ENCODE measurements around the gene AKT3.

The AKT3 gene

DNA sequence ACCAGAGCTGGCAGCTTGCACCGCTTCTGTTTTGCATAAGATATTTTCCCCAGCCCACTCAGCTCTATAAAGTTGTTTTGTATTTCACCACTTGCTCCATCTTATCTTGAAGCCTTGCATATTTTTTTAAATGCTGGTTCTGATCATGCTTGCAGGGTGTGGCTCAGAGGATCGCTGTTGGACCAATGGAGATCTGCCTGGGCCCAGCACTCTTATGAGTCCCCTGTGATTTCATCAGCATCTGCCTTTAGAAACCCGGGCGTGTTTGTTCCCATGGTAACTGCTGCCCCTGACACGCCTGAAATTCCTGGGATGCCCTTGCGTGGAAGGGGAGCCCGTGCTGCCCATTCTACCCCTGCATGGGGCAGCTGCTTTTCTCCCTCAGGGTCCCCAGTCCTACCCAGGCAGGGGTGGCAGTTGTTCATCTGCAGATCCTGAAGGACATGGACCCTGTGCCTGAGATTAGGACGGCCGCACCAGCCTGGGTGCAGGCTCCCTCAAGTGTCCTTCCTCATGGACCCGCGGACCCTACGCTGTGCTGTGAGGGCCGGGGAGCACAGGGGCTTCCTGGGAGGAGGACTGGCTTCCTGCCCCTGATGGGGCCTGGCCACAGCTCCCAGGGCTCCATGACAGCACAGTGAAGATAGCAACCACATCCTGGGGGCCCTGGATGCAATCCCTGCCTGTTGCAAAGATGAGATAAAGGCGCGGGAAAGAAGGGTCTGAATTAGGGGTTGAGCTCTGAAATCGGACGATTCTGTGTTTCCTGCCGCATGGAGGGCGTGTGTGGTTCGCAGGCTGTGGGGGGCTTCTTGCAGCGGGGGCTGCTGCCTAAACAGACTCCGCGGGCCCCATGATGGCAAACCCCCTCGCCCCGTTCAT lies 367.7 kb downstream of the AKT3 start:
- no peak for DNase-seq

DNA sequence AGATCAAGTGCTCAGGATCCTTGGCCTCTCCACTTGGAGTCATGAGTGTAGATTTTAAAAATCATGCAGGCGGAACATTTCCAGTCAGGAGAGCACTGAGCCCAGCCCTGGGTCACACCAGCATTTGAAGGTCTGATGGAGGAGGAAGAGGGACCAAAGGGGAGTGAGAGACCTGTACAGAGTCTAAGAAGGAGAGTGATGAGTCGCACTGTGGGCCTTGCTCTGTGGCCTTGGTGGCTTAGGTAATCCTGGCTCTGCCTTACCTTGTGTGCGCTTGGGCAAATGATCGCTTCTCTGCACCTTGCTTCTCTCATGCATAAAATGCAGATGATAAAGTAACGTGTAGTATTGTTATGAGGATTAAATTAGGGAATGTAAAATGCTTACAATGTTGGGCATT lies 368.9 kb downstream of the AKT3 start:
- DNase-seq = no peak

DNA sequence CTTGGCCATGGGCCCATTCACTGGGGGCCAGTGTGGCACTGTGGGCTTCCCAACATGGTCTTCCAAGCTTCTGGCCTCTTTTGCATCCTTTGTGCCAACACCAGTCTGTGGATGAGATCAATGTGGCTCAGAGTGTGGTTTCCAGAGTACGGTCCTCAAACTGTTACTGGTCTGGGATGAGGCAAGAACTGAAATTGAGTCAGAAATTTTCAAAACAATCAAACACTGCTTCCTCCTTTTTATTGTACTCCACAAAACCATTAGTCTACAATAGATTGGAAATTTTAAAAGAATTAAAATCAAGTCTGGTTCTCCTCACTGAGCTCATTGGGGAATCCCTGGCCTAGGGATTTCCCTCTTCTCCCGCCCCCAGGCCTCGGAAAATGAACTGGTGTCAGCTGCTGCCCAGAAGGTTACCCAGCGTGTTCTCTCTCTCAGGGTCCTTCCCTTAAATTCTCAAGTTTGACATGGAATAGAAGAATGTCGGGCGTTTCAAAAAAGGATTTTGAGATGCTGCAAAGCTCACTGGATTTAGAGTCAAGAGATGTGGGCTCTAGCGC lies 372.2 kb downstream of the AKT3 start:
- no peak for DNase-seq

DNA sequence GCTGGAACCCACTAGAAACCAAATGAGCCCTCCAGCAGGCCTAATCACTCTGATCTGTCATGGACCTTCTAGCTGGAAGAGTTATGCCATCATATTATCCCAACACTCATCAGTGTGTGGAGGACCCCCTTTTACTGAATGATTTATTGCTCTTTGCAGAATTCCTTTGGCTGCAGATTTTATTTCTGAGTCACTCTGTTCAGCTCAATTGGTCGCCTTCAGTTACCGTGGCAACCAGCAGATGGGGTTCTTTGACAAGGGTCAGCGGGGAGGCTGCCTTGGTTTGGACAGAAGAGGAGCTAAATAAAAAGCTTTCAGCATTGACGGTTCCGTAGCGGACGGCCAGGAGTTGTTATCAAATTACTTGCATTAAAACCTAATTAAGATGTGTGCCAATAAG lies 374.1 kb downstream of the AKT3 start:
- no peak for DNase-seq

DNA sequence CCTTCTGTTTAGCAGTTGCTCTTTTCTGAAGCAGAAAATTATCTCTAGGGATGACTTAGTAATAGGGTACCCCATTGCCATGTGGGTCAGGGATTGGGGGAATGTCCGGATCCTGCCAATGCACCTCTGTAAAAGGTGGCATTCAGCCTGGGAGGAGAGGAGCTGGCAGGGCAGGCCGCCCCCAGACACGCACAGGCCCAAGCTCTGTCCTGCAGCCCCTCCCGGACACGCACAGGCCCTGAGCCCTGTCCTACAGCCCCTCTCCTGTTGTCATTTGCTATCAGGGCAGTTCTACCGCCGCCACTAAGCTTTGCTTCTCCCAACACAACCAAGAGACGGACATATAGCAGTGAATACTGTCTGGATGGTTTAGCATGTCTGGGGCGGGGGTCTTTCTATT lies 375.1 kb downstream of the AKT3 start:
- no peak for DNase-seq

DNA sequence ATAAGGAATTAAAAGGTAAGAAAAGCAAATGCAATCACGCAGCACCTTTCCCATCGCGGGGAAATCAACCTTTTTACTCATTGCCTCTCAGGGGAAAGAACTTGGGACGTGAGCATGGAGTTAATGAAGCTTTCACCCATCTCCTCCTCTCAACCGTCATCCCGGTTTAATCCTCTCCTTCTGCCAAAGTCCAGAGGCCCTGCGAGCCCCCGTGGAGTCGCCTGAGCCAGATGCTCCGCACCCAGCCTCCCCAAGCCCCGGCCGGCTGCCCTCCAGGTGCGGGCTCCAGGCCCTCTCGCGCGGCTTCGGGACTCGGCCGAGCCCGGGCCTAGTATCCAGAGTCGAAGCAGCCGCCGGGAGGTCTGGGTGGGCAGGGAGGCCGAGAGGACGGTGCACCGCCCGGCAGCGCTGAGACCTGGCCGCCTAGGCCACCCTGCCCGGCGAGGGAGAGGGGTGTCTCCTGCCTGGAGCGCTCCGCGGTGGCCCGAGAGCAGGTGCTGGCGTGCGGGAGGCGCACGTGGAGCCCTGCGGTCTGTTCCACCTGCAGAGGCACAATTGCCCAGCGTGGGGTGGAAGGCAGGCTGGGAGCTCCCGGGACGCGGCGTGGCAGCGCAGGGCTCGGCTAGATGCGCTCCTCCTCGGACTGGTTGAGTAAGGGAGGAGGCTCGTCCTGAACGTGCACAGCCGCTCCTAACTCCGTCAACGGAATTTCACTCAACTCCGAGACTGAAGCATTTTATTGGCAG lies 375.7 kb downstream of the AKT3 start:
- no peak for DNase-seq

DNA sequence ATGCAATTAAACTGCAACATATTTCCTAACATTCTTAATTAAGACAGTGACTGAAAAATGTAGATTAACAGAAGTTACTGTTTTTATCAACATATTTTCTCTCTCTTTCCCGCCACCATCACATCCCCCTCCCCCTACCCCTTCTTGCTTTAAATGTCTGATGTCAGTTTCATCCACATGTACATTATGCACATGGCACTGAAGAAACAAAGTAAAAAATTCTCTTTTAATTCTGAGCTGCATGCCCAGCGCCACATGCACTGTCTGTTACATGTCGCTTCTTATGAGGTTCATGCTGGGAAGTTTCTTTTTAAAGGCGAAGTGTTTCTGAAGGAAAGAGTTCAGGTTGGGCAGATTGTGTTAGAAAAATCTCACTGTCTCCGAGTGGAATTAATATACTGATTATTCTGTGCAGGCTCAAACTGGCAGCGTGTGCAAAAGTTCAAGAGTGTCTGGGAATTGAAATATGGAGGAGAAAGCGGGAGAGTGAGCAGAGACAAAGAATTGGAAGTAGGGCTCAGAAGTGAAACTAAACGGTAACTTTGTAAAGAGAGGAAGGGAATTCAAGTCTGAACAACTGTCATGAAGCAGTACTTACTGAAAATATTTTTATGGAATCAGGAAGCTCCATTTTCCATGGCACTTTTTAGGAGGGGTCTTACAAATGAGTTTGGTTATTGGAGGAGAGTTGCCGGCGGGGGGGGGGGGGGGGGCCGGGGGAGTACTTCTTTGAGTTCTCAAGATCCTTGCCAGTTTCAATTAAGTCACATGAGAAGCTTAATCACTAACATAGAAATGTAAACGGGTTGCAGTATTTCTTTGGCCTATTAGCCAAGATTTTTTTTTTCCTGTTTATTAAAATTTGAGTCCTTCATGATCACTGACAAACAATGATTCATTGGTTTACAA lies 376.6 kb downstream of the AKT3 start:
- no peak for DNase-seq

DNA sequence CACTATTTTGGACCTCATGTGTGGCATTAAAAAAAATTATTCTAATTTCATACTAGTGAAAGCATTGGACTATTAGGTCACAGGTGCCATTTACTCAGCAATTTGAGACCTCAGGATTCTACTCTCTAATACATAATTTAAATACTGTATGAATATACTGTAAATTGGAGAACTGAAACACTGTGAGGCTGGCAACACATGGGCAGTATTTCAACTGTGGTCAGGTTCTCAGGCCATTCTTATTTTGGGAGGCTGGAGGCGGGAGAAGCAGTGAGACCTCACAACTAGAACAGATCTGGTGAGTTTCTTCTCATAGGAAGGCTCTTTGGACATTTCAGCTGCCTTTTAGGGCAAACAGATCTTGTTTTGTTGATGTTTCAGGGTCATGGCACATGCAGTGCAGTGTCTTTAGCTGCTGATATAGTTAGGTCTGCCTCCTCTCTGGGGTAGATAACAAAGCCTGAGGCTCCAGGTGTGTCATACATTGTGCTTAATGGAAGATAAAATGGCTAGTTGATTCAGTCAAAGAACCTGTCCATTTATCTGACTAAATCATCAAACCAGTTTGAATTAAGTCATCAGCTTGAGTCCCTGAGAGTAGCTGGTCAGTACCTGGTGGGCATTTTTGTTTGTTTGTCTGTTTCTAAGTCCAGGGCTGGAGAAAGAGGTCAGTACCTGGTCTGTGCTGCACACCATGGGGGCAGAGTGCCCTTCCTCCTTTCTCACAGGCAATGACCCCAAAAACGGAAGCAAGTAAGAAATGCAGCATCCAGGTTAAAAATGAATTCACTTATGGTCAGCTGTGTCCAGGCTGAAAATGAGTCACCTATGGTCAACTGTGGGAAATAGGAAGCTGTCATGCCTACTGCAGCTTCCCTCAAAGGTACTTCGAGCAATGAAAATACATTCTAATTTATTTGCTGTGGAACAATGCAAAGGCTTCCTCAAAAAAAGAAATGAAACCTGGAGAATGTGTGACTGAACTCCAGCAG lies 378.0 kb downstream of the AKT3 start:
- no peak for DNase-seq

DNA sequence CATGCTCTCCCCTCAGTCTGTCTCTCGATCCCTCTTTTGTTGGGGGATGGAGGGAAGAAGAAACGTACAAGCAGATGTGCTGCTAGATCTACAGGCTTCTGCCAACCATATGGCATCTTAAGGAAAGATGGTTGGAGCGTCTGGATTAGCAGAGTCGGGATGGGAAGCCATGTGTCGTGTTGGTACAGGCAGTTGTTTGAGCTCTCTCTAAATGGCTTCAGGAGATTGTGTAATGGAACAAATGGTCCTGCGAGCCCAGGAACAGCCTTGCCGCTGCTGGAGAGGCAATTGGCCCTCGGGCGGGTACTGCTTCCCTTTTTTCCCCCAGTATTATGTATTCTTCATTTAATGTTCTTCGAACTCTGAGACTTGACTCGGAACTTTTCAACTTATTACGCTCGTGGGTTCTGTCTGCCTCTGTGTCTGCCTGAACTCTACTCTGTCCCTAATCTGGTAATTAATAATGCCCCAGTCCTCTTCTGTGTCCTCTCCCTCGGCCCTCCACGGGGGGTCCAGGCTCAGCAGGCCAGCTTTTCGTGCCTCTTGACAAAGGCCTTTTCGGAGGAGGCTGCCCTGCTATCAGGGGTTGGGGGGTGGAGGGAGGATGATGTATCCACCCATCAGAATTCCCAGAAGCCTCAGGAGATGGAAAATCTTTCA lies 378.9 kb downstream of the AKT3 start:
- no peak for DNase-seq

DNA sequence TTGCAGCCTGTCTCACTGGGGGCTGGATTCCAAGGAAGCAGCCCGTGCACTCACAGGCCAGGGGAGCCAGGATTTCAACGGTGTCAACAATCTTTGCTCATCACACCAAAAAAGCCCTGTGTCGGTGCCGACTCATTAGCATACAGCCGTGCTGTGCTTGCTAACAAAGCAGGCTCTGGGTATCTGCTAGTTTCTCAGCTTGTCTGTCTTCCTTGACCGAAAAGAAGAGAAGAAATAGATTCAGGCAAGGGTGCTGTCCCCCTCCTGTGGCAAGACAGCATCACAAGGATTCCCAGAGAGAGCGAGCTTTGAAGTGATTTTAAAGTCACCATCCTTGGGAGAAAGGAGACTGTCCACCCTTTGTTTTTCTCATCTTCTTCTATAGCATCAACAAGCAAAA lies 379.5 kb downstream of the AKT3 start:
- DNase-seq = no peak

DNA sequence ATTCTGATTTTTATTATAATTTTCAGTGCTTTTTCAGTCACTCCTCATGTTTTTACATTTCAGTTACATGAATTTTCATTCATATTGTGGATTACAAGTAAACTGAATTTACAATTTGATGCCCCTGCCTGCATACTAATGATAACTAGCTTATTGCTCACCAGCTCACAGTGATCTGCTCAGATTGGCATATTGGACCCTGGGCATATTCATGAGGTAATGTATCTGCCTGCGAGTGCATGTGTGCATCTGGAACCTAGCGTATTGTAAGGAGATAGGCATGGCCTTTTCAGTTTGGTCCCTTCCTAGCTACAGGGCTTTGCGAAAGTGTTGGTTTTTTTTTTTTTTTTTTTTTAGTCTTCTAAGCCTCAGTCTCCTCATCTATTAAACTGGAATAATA lies 380.5 kb downstream of the AKT3 start:
- DNase-seq = no peak

DNA sequence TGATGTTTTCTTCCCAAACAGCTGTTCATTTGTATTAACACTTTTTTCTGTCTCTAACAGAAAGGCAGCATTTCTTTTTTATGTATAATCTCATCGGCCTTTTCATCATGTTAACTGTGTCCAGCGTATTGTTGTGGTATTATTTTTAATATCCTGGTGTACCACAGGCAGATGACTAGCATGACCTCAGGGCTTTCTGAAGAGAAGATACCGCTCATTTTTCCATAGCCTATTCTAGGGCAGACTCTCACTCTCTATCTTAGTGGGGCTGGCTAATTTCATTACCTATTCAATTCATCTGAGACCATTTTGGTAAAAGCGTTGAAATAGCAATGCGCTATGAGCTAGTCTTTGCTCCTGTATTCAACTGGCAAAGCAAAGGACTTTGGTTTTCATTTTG lies 384.3 kb downstream of the AKT3 start:
- no peak for DNase-seq

DNA sequence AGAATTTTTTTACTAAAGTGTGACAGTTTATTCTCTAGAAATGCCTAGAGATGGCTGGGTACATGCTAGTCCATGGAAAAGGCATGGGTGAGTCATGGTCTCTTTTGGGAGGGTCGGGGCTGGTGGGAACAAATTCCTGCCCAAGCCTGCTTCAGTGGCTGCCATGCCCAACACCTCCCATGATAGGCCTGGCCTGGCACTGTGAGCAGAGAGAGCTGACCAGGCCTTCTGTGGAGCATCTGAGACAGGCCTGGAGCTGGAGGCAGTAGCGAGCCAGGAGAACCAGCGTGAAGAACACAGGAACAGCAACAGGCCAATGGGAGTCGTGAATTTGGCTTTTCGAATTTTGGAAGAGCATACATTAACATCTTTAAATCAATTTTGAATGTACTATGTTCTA lies 385.0 kb downstream of the AKT3 start:
- DNase-seq = no peak

DNA sequence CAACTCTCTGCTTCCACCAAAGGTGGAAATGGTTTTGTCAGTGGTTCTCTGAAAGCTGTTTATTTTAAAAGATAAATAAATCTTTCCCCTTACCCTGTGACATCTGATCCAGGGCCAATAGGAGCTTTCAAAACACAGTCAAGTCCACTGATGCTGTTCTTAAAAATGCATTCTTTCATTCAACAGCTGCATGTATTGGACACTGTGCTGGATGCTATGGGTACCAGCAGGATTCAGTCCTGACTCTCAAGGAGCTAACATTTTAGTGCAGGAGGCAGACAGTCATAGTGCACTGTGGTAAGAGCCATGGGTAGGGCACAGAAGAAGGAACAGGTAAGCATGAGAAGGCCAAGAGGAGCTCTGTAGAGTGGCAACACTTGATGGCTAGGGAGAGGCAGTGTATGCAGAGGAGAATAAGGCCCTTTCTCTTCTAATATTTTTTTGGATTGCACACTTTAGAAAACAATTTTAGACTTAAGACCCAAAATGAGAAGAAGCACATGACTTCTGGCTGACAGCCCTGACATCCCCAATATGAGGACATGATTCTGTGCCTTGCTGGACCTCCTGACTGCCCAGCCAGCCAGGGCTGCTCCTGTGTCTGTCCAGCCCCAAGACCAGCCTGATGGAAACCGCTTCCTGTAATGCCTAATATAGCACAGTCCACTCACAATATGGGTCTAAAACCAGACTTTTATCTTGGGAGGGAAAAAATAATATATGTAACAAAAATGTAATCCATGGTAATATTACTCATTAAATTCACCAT lies 386.9 kb downstream of the AKT3 start:
- DNase-seq = no peak

DNA sequence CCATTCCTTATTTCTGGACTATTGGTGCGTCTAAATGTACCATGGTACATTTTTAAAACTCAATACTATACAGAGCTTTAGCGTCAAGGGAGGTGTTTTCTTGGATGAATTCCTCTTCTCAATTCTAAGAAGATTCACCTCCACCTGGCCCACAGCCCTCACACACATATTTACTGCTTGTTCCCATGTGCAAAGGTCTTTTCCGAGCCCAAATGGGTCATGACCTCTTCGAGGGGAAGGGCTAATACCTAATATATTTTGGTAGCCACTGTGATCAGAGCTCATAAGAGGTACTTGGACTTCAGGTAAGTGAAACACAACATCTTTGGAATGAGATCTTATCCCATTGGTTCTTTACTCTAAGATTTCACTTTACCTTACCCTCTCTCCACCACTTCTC lies 388.3 kb downstream of the AKT3 start:
- DNase-seq = no peak

DNA sequence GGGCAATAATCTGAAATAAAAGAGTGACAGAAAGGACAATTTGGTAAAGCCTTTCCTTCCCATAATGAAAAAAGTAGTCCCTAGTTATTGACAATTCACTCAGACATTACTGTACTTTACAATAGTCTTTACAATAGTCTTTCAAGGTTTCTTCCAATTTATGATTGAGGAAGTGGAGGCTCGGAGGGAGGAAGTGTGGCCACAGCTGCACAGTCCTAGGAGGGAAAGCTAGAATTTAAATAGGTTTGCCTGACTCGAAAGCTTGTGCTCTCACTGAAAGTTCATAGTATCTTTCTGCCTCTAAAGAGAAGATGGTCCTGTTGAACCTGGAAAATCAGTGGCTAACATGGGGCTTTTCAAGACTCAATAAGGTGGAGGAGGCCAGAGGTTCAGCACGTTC lies 391.0 kb downstream of the AKT3 start:
- DNase-seq = no peak

DNA sequence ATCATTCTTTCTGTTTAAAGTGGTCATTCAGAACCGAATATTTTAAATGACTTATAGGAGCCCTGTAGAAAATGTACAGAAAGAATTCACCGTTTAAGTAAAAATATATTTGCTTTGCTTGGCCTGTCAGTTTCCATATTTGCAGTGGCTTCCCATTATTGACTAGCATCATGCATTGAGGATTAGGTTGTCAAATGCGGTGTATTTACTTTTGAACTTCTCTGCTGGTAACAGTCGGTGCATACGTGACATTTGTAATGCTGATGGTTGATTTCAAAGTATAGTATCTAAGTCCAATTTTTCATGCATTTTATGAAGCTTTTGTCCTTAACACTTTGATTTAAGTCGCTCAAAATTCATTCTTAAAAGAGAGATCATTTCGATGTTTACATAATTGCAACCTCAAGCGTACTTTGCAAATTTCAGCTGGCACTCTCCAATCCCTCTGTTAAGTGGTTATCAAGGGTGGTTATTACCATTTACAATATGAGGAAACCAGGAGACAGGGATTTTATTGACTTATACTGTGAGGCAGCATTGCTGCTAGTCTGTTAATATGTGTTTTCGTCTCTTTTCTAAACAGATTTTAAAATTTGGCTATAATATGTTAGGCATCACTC lies 392.6 kb downstream of the AKT3 start:
- no peak for DNase-seq

DNA sequence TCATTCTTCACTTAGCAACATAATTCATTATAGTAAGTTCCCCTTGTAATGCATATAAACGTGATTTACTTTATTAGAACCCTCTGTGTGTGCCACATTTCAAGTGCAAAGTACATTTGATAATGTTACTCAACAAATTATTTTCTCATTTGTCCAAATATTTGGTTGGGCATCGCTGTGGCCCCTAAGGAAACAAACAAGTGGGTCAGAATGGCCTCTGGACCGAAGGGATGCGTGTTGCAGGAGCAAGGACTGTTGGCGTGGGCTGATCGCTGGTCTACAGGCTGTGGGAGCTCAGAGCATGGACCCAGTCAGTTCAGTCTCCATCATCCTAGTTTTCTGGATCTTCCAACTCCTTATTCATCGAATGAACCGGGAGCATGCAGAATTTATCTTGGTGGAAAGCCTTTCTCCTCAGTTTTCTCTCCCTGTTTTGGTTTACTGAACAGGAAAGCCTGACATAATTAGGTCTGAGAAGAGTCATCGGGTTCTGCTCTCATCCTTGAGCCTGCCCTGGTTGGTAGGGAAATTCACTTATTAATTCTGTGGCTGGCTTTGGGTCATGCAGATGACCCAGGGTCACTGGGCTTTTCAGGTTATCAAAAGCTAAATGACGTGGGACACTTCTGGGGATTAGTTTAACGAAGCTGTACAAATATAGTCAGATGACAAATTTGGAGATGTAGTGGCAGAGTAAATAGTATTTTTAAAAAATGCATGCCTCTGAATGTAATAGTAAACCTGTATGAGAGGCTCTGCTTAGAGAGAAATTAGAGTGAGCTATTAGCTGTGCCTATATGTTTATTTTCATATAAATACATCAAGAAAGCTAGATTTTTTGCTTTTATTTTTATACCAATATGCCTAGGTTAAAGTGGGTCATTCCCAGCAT lies 394.0 kb downstream of the AKT3 start:
- no peak for DNase-seq
